Measurements from ENCODE around the gene PARN.

PARN gene

DNA sequence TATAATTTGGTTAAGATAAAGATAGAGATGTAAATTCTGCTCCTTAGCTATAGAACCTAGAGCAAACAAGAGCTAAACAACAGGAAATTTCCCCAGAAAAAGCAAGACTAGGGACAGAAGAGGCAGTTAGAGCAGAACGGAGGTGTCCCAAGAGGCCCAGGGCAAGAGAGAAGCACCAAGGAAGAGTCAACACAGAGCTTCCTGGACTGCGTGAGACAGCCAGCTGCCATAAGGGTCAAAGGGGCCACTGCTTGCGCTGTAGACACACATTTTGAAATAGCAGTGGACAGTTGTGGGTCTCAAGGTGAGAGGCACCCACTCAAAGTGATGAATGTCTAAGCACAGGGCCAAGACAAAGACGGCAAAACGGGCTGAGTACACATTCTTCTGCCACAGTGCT, 156.6 kb downstream of the PARN start:
- H3K27me3 ChIP-seq (ENCODE audit: insufficient read depth, low read depth, severe bottlenecking) = no peaks in the 10 kb centered on the region
- no peak overlapping the region for H3K27ac ChIP-seq
- TF ChIP-seq, protein P1, sequence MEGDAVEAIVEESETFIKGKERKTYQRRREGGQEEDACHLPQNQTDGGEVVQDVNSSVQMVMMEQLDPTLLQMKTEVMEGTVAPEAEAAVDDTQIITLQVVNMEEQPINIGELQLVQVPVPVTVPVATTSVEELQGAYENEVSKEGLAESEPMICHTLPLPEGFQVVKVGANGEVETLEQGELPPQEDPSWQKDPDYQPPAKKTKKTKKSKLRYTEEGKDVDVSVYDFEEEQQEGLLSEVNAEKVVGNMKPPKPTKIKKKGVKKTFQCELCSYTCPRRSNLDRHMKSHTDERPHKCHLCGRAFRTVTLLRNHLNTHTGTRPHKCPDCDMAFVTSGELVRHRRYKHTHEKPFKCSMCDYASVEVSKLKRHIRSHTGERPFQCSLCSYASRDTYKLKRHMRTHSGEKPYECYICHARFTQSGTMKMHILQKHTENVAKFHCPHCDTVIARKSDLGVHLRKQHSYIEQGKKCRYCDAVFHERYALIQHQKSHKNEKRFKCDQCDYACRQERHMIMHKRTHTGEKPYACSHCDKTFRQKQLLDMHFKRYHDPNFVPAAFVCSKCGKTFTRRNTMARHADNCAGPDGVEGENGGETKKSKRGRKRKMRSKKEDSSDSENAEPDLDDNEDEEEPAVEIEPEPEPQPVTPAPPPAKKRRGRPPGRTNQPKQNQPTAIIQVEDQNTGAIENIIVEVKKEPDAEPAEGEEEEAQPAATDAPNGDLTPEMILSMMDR (IDR thresholded peaks at IDR 0.05; ENCODE audit: low read depth, low read length) = no peak
- no peak for DNase-seq
- H3K9me3 ChIP-seq (ENCODE audit: severe bottlenecking) = no peaks in the 10 kb centered on the region
- H3K36me3 ChIP-seq = no peaks in the 10 kb centered on the region
- no peak overlapping the region for H3K4me3 ChIP-seq (ENCODE audit: low read depth, low read length)

DNA sequence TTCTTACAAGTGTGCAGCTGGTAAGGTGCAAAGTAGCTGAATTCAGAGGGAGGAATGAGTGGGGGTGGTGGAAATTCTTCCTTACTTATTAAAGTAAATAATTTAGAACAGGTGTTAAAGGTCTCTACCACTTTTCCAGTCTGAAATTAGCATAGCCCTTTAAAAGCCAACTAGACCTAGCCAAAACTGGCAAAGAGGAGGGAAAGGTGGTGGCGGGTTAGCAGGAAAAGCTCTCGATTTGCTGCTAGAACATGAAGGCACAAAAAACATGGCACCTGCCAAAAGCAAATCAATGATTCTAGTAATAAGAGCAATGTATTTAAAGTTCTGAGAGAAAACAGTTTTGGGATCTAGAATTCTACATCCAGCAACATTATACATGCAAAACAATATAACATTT, 157.7 kb downstream of the PARN start:
- no peaks in the 10 kb centered on the region for H3K27me3 ChIP-seq (ENCODE audit: insufficient read depth, low read depth, severe bottlenecking)
- TF ChIP-seq, protein P1 (IDR thresholded peaks at IDR 0.05; ENCODE audit: low read depth, low read length) = no peak
- H3K9me3 ChIP-seq (ENCODE audit: severe bottlenecking) = no peaks in the 10 kb centered on the region
- H3K27ac ChIP-seq = no peak overlapping the region
- H3K4me3 ChIP-seq (ENCODE audit: low read depth, low read length) = no peak overlapping the region
- H3K36me3 ChIP-seq = no peaks in the 10 kb centered on the region
- DNase-seq = no peak

DNA sequence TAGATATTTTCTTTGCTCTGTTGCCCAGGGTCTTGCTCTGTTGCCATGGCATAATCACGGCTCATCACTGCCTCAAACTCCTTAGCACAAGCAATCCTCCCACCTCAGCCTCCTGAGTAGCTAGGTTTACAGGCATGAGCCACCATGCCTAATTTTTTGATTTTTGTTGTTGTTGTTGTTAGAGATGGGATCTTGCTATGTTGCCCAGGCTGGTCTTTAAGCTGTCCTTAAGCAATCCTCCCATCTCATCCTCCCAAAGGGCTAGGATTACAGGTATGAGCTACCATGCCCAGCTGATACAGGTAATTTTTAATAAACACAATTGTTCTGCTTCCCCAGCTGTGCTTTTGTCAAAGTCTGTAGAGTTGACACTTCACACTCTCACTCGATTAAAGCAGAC, 159.3 kb downstream of the PARN start:
- Histone ChIP-seq H3K27me3 (ENCODE audit: insufficient read depth, low read depth, severe bottlenecking) (no peaks in the 10 kb centered on the region), H3K9me3 (ENCODE audit: severe bottlenecking) (no peaks in the 10 kb centered on the region), H3K4me3 (ENCODE audit: low read depth, low read length) (no peak overlapping the region), H3K36me3 (no peaks in the 10 kb centered on the region), H3K27ac (no peak overlapping the region)
- no peak for DNase-seq
- TF ChIP-seq, protein P1 (IDR thresholded peaks at IDR 0.05; ENCODE audit: low read depth, low read length) = no peak

DNA sequence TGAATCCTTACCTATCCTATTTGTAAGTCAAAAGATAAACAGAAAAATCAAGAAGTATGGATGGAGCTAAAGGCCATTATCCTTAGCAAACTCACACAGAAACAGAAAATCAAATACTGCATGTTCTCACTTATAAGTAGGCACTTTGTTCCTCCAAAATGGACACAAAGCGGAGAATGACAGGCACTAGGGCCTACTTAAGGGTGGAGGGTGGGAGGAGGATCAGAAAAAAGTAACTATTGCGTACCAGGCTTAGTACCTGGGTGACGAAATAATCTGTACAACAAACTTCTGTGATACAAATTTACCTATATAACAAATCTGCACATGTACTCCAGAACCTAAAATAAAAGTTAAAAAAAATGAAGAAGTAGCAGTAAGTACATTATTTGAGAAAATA, 164.3 kb downstream of the PARN start:
- no peak overlapping the region for H3K27ac ChIP-seq
- DNase-seq = no peak
- TF ChIP-seq, protein P1 (IDR thresholded peaks at IDR 0.05; ENCODE audit: low read depth, low read length) = no peak
- H3K4me3 ChIP-seq (ENCODE audit: low read depth, low read length) = no peak overlapping the region
- 0 out of 2 replicates have a peak, but pooled peaks cover 3% of the 10 kb centered on the region for H3K36me3 ChIP-seq
- H3K27me3 ChIP-seq (ENCODE audit: insufficient read depth, low read depth, severe bottlenecking) = no peaks in the 10 kb centered on the region
- H3K9me3 ChIP-seq (ENCODE audit: severe bottlenecking) = peaks cover 7% of the 10 kb centered on the region

DNA sequence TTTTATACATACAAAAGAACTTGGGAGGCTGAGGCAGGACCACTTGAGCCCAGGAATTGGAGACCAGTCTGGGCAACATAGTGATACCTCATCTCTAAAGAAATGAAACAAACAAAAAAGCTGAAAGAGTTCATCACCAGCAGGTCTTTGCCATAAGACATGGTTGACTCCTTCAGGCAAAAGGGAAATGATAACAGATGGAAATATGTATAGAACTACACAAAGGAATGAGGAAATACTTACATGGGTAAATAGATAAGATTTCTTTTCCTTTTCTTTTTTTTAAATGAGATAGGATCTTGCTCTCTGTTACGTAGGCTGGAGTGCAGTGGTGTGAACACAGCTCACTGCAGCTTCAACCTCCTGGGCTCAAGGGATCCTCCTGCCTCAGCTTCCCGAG, 165.3 kb downstream of the PARN start:
- Histone ChIP-seq H3K36me3 (peaks cover 3% of the 10 kb centered on the region; the same call in 1 of the 2 replicates), H3K9me3 (ENCODE audit: severe bottlenecking) (peaks cover 7% of the 10 kb centered on the region), H3K4me3 (ENCODE audit: low read depth, low read length) (no peak overlapping the region), H3K27me3 (ENCODE audit: insufficient read depth, low read depth, severe bottlenecking) (no peaks in the 10 kb centered on the region), H3K27ac (no peak overlapping the region)
- TF ChIP-seq, protein P1 (IDR thresholded peaks at IDR 0.05; ENCODE audit: low read depth, low read length) = no peak
- no peak for DNase-seq

DNA sequence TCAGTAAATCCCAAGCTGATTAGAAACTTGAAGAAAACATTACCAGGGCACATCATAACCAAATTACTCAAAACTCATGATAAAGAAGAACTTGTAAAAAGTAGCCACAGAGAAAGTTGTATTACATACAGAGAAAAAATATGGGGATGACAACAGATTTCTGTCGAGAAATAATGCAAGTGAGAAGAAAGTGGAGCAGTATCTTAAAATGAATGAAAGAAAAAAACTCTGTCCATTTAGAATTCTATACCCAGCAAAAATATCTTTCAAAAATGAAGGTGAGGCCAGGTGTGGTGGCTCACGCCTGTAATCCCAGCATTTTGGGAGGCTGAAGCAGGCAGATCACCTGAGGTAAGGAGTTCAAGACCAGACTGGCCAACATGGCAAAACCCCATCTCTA, 165.9 kb downstream of the PARN start:
- H3K9me3 ChIP-seq (ENCODE audit: severe bottlenecking) = peaks cover 7% of the 10 kb centered on the region
- peaks cover 3% of the 10 kb centered on the region; the same call in 1 of the 2 replicates for H3K36me3 ChIP-seq
- TF ChIP-seq, protein P1 (IDR thresholded peaks at IDR 0.05; ENCODE audit: low read depth, low read length) = no peak
- no peaks in the 10 kb centered on the region for H3K27me3 ChIP-seq (ENCODE audit: insufficient read depth, low read depth, severe bottlenecking)
- no peak for DNase-seq
- no peak overlapping the region for H3K27ac ChIP-seq
- H3K4me3 ChIP-seq (ENCODE audit: low read depth, low read length) = no peak overlapping the region
